PFSK-1 (cell line): Measurements from ENCODE around the gene C10orf120.

Experiments used
- FOXP2 ChIP-seq: optimal IDR thresholded peaks from 2 replicates; pipeline ENCODE3; 2011; ENCODE audit warnings: borderline replicate concordance, control low read depth, inconsistent platforms; ENCODE audit not compliant: insufficient read depth; ENCODE audit errors: extremely low read length, extremely low read depth
- POLR2AphosphoS5 ChIP-seq: IDR thresholded peaks from 2 replicates; pipeline ENCODE4 v1.6.1; 2012; ENCODE audit warnings: low read depth, mild to moderate bottlenecking, control low read depth, low read length, moderate library complexity
- REST ChIP-seq, 2 experiments: IDR thresholded peaks; 2 replicates each; pipeline versions ENCODE4 v1.6.1 to v1.8.0; 2011 to 2012; ENCODE audit warnings: low read depth in 2 of 2, low read length in 2 of 2, control low read depth in 1 of 2, inconsistent platforms in 1 of 2, mild to moderate bottlenecking in 1 of 2, moderate library complexity in 1 of 2; ENCODE audit not compliant: insufficient read depth in 1 of 2
- SIN3A ChIP-seq: IDR thresholded peaks from 2 replicates; pipeline ENCODE4 v1.6.1; 2012; ENCODE audit warnings: mild to moderate bottlenecking, low read length, moderate library complexity, borderline replicate concordance; ENCODE audit not compliant: insufficient read depth
- TAF1 ChIP-seq: IDR thresholded peaks from 2 replicates; pipeline ENCODE4 v1.6.1; 2012; ENCODE audit warnings: low read length, control low read depth, borderline replicate concordance; ENCODE audit not compliant: insufficient read depth

The C10orf120 gene

GRCh38 chr10:122649903-122650302, 49.7 kb downstream of the C10orf120 start:
- no peak for TF ChIP-seq REST (IDR thresholded peaks at IDR 0.05; ENCODE audit: insufficient read depth in 1 of 2, low read depth in 2 of 2, low read length in 2 of 2)
- no peak for TF ChIP-seq SIN3A
- no peak for TF ChIP-seq TAF1
- no peak for TF ChIP-seq POLR2AphosphoS5
- no peak for TF ChIP-seq FOXP2

DNA sequence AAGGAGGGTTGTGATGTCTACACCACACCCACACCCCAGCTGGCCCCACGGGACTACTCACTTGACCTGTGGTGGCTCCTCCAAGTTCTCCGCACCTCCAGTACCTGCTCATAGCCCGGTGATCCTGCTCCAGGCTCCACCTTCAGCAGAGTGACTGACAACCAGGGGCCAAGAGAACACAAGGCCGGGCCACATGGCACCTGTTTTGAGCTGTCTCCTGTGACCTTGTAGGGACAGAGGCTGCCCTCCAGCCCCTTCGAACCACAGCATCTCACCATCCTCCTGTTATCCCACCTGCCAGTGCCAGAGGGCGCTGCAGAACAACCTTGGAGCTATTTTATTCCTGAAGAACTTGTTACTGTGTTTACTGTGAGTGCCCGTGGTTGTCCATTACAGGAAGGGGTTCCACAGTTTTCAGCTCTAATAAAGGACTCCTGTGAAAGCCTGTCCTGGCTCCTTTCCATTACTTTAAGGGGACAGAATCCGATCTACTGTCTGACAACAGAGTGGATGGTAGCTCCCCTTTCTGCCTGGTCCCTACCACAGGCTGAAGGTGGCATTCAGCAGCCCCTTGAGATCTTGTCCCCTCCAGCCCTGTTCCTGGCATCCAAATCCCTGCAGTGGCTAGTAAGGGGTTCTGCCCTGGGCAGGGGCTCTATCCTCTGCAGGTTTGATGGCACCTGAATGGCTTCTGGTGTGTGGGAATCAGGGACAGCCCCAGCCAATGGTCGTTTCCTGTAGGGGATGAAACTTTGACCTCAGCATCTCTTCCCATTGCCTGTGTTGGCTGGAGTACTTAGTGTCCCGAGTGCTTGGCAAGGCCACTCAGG, 50.8 kb downstream of the C10orf120 start:
- TF ChIP-seq POLR2AphosphoS5, result no peak
- TF ChIP-seq SIN3A, result no peak
- TF ChIP-seq FOXP2, result no peak
- TF ChIP-seq REST (IDR thresholded peaks at IDR 0.05; ENCODE audit: insufficient read depth in 1 of 2, low read depth in 2 of 2, low read length in 2 of 2), result no peak
- no peak for TF ChIP-seq TAF1
